Right renal cortex interstitium (tissue), 3 donors: ENCODE data around the gene S100A5. TPM values are rescaled to one million over a fixed set of nuclear protein-coding genes. Genes with fewer than 3 reads are reported as not detected.
"Not testable (repeated sequence)": the region's sequence is repeated elsewhere in the genome, so short reads cannot be mapped to it uniquely, and the experiment has no call there.

Experiments
- DNase-seq, 3 donors: peaks; one replicate each; pipeline ENCODE4 v3.0.0-alpha.2; 2013; ENCODE audit warnings: low read depth in 3 of 3, low spot score in 2 of 3
- polyA plus RNA-seq, 3 donors: library from polyadenylated mRNA; unstranded; fragments of 120-200 nt; gene quantifications; one replicate each; pipeline ENCODE4 v1.2.1, GENCODE V29; 2013; ENCODE audit not compliant: insufficient read length in 3 of 3

Gene S100A5, protein sequence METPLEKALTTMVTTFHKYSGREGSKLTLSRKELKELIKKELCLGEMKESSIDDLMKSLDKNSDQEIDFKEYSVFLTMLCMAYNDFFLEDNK
- 1 to 10 TPM; 1.1 to 1.7 (median 1.2) TPM for polyA plus RNA-seq

DNA sequence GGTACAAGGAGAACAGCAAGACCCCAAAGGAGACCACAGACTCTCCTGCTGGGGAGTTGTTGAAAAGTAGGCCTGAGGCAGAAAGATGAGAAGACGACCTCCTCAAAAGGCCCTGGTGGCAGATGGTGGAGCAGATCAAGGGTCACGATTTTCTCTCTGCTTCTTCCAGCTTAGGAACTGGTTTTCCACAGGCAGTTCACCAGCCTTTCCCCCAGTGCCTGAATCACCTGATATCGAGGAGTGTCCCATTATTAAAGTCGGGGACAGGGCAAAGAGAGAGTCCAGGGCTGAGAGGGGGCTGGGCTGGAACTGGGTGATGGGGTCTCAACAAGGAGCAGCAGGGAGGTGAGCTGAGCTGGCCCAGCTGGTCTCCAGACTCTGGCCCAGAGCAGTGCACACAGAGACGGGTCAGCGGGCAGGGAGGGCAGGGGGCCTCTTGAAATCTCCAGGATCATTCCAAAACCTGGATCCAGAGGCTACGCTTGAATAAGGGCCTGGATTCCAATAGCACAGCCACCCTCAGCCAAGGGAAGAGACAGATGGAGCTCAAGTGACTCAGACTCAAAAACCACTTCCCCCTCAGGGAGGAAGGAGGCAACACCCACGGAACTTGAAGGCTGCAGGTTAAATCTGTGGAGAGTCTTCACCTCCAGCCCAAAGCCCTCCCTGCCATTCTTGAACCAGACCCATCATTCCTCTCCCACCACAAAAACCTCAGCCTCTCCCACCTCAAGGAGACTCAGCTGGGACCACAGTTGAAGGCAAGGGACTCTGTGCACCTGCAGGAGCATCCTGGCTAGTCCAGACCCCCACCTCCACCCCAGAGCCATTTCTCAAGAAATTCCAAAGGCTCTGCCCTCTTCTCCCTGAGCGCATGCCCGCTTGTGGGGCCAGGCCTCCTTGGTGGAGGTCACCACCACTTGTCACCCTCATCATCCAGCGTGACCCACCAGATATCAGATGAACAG is at the start of gene S100A5:
Gene S100A5, minus strand, starts transcription at position 541 of the 968 bp plus-strand sequence. CDS start 743 bp downstream, outside the sequence.
- no peak for DNase-seq

DNA sequence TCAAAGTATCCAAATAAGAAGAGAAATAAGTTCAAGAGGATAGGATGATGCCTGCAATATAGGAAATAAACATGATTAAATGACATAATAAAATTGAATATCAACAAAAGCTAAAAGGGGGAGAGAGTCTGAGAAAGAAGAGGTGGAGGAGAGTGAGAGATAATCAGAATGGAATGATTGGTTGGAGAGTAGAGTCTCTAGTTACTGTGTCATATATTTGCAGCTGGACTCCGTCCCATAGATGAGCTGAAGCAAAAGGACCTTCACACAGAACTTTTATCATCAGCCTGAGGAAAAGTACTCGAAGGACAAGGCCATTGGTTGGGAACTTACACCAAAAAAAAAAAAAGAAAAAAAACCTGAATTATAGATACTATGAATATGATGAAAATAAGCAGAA is 47.7 kb upstream of the S100A5 start:
- DNase-seq, result no peak

DNA sequence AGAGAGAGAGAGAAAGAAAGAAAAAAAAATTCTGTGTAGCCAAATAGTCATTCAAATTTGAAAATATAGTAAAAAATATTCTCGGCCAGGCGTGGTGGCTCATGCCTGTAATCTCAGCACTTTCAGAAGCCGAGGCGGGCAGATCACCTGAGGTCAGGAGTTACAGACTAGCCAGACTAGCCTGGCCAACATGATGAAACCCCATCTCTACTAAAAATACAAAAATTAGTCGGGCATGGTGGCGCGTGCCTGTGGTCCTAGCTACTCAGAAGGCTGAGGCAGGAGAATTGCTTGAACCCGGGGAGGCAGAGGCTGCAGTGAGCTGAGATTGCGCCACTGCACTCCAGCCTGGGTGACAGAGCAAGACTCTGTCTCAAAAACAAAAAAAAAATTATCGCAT is 47.3 kb upstream of the S100A5 start:
- not testable (repeated sequence) for DNase-seq

DNA sequence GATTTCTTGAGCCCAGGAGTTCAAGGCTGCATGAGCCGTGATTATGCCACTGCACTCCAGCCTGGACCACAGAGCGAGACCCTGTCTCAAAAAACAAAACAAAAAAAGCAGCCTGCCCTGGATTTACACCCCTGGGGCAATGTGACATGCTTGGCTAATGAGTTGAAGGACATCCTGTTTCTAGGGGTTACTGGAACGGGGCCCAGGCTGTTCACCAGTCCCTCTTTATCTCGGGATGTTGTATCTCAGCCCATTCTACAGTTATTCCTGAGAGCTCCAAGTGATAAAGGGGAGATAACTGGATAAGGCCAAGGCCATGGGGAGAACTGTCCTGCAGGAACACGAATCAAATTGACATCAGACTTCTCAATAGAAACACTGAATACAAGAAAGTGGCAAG is 46.6 kb upstream of the S100A5 start:
- DNase-seq, result no peak

DNA sequence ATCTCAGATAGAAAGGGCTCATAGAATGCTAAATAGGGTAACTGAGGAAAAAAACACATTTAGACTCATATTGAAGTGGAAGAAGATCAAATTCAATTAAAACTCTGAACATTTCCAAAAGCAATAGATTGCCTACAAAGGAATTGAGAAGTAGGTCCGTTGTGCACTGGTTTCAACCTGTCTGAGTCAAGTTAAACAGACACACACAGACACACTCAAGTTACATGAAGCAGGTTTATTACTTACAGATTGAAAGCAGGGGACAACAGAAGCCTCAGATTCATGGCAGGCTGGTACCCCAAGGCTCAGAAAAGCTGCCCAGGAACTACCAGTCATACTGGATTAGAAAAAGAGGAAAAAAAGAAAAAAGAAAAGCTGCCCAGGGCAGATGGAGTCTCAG is 45.6 kb upstream of the S100A5 start:
- DNase-seq, result no peak

DNA sequence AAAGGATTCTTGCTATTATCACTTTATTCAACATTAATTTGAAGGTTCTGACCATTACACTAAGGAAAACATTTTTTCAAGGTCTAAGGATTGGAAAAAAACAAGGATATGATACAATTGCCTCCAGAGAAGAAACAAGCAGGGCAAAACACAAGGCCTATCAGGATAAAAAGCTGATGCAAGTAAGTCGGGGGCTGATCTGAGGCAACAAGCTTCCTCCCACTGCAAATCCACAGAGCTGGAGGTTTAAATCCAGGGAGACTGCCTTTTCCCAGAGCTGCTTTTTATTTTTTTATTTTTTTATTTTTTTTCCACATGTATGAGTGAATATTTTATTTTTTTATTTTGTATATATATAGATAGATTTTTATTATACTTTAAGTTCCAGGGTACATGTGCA is 44.3 kb upstream of the S100A5 start:
- DNase-seq, result no peak

DNA sequence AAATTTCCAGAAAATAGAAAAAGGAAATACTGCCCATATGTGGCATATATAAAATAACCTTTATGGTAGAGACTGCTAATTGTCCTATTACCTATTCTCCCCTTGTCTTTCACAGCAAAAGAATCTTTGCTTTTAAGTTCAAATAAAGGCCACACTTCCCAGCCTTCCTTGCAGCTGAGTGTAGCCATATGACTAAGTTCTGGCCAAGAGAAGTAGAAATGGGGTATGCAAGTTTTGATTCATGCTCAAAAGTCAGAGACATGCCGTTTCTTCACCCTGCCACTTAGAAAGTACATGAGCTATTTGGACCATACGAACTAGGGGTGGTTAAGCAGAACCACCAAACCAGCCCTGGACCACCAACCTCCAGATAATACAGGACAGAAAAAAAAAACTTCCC is 43.2 kb upstream of the S100A5 start:
- DNase-seq, result no peak

DNA sequence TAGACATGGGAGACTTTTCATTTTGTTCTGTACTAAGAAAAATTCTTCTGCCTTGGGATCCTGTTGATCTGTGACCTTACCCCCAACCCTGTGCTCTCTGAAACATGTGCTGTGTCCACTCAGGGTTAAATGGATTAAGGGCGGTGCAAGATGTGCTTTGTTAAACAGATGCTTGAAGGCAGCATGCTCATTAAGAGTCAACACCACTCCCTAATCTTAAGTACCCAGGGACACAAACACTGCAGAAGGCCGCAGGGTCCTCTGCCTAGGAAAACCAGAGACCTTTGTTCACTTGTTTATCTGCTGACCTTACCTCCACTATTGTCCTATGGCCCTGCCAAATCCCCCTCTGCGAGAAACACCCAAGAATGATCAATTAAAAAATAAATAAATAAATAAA is 42.8 kb upstream of the S100A5 start:
- DNase-seq, result not testable (repeated sequence)

DNA sequence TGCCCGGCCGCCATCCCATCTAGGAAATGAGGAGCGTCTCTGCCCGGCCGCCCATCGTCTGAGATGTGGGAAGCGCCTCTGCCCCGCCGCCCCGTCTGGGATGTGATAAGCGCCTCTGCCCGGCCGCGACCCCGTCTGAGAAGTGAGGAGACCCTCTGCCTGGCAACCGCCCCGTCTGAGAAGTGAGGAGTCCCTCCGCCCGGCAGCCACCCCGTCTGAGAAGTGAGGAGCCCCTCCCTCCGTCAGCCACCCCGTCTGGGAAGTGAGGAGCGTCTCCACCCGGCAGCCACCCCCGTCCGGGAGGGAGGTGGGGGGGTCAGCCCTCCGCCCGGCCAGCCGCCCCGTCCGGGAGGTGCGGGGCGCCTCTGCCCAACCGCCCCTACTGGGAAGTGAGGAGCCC is 42.1 kb upstream of the S100A5 start:
- not testable (repeated sequence) for DNase-seq

DNA sequence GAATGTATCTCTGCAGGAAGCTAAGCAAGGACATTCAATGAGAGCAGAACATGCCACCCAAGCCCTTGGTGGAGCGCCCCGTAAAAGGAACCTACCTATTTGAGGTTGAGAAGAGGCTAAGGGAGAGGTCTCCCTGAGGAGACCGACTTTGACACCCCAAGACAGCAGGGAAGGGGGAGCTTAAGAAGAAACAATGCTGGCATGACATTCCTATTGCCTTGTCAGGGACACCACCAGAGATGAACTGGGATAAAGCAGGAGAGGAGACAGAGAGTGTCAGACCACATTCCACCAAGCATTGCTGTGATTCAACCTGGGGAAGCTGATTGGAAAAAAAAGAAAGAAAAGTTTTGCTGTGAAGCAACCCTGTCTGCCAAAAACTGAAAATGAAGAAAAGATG is 38.2 kb upstream of the S100A5 start:
- no peak for DNase-seq

DNA sequence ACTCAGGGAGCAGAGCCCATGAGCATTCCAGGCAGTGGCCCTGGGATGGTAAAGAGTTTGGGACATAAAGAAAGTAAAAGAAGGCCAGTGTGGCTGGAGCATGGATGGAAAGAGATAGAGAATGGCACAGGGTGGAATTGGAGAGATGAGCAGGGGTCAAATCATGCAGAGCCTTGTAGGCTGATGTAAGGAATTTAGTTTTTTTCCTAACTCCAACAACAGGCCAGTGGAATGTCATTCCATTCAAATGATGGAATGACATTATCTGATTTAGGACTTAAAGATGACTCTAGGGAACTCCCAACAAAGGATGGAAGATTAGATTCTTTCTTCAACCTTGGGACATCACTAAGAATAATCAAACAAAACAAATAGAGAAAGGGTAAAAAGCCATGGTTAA is 37.8 kb upstream of the S100A5 start:
- no peak for DNase-seq

DNA sequence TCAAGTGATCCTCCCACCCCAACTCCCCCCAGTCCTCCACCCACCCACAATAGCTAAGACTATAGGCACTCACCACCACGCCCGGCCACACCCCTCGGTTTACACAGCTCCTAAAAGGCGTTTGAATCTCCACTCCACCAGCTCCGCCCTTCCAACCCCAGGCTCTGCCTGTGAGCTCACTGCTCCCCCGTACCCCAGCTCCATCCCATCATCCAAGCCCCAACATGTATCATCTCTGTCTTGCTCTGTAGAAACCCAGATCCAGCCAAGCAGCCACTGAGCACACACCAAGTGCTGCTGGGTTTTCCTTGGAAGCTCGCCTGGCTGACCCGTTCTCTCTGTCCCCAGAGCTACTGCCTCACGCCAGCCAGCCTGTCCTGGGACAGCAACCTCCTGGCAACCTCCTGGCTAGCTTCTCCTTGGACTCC is 36.9 kb upstream of the S100A5 start:
- no peak for DNase-seq

DNA sequence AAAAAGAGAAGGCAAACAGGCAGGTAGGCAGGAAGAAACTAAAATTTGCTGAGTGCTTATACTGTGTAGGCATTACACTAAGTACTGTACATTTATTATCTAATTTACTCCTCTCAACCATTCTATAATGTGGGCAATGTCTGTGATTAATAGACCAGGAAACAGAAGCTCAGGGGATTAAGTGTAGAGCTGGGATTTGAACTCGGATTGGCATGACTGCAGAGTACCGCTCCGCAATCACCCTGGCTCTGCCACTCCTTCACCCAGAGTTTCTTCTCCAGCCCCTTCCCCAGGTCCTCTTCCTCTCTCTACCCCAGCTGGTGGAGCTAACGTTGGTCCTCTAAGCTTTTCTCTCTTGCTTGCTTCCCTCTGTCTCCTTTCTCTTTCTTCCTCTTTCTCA is 36.4 kb upstream of the S100A5 start:
- DNase-seq, result no peak

DNA sequence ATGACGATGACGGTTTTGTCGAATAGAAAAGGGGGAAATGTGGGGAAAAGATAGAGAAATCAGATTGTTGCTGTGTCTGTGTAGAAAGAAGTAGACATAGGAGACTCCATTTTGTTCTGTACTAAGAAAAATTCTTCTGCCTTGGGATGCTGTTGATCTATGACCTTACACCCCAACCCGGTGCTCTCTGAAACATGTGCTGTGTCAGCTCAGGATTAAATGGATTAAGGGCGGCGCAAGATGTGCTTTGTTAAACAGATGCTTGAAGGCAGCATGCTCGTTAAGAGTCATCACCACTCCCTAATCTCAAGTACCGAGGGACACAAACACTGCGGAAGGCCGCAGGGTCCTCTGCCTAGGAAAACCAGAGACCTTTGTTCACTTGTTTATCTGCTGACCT is 34.8 kb upstream of the S100A5 start:
- DNase-seq, result not testable (repeated sequence)

DNA sequence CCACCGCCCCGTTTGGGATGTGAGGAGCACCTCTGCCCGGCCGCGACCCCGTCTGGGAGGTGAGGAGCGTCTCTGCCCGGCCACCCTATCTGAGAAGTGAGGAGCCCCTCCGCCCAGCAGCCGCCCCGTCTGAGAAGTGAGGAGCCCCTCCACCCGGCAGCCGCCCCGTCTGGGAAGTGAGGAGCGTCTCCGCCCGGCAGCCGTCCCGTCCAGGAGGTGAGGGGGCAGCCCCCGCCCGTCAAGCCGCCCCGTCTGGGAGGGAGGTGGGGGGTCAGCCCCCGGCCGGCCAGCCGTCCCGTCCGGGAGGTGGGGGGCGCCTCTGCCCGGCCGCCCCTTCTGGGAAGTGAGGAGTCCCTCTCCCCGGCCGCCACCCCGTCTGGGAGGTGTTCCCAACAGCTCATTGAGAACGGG is 34.4 kb upstream of the S100A5 start:
- DNase-seq, result not testable (repeated sequence)

DNA sequence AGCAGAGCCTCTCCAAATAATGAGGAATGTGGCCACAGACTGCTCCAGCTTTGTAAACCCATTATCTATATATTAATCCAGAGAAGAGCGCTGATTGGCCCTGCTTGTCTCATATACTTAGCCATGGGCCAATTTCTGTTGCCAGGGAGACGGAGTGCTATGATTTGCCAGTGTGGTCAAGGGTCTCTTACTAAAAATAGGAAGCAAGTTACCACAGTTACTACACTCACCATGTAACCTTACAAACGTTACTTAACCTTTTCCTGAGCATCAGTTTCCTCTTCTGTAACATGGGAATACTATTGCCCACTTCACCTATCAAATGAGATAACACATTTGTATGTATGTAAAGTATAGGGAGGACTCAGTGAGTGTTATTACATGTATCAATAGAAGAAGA is 32.6 kb upstream of the S100A5 start:
- DNase-seq, result no peak

DNA sequence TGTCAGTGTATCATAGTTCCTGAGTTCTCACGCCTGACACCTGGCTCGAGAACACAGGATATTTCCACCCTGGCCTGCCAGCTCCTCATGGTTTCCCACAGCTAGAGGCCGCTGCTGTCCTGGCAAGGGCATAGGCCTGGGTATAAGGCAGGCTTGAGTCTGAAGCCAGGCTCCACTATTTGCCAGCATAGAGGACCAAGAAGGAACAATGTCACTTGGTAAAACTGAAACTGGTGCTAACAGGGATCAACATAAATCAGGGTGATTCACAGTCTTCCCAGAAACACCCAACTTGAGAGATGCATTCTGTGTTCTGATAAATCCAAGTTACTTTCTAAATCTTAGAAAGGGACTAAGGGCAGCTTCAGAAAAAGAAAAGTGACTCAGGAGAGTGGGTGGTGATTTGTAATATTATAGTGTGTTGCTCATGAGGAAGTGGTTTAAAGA is 31.9 kb upstream of the S100A5 start:
- no peak for DNase-seq

DNA sequence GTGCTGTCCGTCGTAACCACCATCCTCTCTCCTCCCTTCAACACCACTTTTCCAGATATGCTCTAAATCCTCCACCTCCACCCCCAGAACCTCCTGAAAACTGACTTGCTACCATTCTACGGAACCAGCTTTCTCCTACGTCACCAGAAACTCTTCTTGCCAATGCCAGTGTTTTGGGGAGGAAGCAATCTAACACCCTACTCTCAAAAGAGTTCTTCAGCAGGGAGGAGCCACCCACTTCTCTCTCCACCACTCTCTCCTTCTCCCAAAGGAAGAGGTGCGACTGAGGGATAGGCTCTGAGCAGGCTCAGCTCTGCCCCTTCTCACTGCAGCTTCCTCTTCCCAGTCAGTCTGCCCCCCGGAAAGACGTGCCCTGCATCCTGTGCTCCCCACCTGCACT is 31.0 kb upstream of the S100A5 start:
- DNase-seq, result no peak

DNA sequence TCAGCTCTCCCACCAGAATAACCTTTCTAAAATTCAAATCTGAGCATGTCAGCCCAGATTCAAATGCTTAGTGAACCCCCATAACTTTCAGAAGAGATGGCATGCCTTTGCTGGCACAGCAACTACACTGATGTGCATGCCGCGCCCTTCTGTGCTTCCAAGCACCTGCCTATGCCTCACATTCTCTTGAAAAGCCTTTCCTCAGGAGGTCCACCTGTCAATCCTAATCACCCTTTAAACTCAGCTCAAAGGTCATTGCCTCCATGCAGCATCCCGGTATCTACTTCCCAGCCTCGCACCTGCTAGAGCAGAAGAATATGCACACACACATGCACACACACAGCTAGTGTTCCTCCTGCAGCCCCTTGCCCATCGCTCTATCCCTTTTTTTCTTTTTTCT is 30.1 kb upstream of the S100A5 start:
- no peak for DNase-seq

DNA sequence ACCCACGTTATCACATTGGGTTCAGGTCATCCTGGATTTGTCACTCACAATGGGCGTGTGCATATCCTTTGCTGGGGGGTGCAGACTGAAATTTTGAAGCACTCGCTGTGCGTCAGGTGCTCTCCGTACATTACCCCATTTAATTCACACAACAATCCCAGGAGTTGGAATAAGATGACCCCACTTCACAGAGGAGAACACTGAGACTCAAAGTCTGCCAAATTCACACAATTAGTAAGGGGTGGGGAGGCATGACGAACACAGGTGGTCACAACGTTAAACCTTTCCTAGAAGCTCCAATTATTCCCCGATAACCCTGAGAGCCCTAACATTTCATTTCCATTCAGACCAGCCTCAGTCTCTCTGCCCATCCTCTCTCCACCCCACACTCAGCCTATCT is 28.7 kb upstream of the S100A5 start:
- DNase-seq, result no peak

DNA sequence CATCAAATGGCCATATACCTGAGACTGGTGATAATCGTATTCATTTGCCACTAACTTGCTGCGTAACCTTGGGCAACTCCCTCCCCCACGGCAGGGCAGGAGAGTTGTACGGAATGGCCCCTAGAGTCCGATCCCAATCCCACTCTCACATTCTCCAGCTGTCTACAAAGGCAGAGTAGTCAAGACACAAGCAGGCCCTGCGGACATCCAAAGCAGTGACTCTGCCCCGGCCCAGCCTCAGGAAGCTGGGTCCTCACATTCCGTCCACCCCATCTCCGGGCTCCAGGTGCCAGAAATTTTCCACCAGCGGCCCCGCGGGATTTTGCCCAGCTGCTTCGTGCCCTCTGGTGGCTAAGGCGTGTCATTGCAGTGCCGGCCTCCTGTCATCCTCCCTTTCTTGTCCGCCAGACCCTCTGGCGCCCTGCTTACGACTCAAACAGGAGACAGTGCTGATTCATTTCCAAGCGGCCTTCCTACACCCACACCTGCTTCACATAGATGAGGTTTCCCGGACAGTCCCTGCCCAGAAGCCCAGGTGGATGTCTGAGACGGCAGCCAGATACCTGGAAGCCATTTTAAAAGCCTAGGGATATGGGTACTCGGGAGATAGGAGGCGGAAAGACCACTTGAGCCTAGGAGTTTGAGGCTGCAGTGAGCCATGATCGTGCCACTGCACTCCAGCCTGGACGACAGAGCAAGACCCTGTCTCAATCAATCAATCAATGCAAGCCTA is 27.8 kb upstream of the S100A5 start:
- DNase-seq, result peak in 2 of 3 donors; percentile 76 to 83
